HFFc6 (cell line): ENCODE results near the gene MAGI1. TPM values are rescaled to one million over a fixed set of nuclear protein-coding genes. Genes with fewer than 3 reads are reported as not detected.

Source experiments
- DNase-seq: peaks from one replicate; pipeline ENCODE4 v3.0.0-alpha.2; 2018
- H3K27ac Mint-ChIP-seq: 2 replicates; pipeline ENCODE4 v1.8.0; 2020; ENCODE audit warnings: mild to moderate bottlenecking, mixed read lengths
- H3K27me3 Mint-ChIP-seq: 2 replicates; pipeline ENCODE4 v1.8.0; 2021; ENCODE audit warnings: mild to moderate bottlenecking, moderate library complexity, mixed read lengths; ENCODE audit not compliant: insufficient read depth
- H3K36me3 Mint-ChIP-seq: 2 replicates; pipeline ENCODE4 v1.8.0; 2021; ENCODE audit warnings: low read depth, mixed read lengths
- H3K4me1 Mint-ChIP-seq: 2 replicates; pipeline ENCODE4 v1.8.0; 2020; ENCODE audit warnings: low read depth, mixed read lengths
- H3K4me3 Mint-ChIP-seq: 2 replicates; pipeline ENCODE4 v1.8.0; 2020; ENCODE audit warnings: mild to moderate bottlenecking, moderate library complexity, mixed read lengths
- H3K9me3 Mint-ChIP-seq: 2 replicates; pipeline ENCODE4 v1.8.0; 2020; ENCODE audit warnings: mild to moderate bottlenecking, mixed read lengths
- CTCF ChIP-seq: fragments of 200-600 bp; sonication (generic); IDR thresholded peaks from 2 replicates; pipeline ENCODE4 v1.5.0; 2021; ENCODE audit warnings: antibody characterized with exemption, mild to moderate bottlenecking
- total RNA-seq, 6 experiments: library from RNA; stranded (reverse); fragmentation: NEBNext Ultra II Directional; extraction: Animal tissue kit (Norgen Biotek cat#: 25700); gene quantifications; 2 replicates in 1 of 6; 3 replicates in 5 of 6; pipeline ENCODE4 v1.2.3, GENCODE V29; 2021

MAGI1 gene
- total RNA-seq, 6 experiments from 2014 or later, result 21.1 to 30.5 (median 22.4) TPM

GRCh38 chr3:65687741-65688140 lies 351.0 kb downstream of the MAGI1 start:
- H3K4me3 Mint-ChIP-seq, result no peak overlapping the region
- peaks cover 18% of the 10 kb centered on the region for H3K4me1 Mint-ChIP-seq
- H3K36me3 Mint-ChIP-seq, result no peaks in the 10 kb centered on the region
- H3K9me3 Mint-ChIP-seq, result no peaks in the 10 kb centered on the region
- DNase-seq, result no peak
- no peak for TF ChIP-seq CTCF
- H3K27ac Mint-ChIP-seq, result no peak overlapping the region
- no peaks in the 10 kb centered on the region; the same call in 1 of the 2 replicates for H3K27me3 Mint-ChIP-seq

GRCh38 chr3:65685621-65686235 lies 353.0 kb downstream of the MAGI1 start:
- DNase-seq, result no peak
- Mint-ChIP-seq H3K9me3 (no peaks in the 10 kb centered on the region), H3K27ac (no peak overlapping the region), H3K4me3 (no peak overlapping the region), H3K4me1 (peaks cover 18% of the 10 kb centered on the region), H3K36me3 (no peaks in the 10 kb centered on the region), H3K27me3 (no peaks in the 10 kb centered on the region; the same call in 1 of the 2 replicates)
- TF ChIP-seq CTCF, result no peak

- Mint-ChIP-seq H3K27me3 (peaks cover 4% of the 10 kb centered on the region), H3K36me3 (no peaks in the 10 kb centered on the region), H3K4me3 (no peak overlapping the region), H3K27ac (no peak overlapping the region), H3K4me1 (peaks cover 8% of the 10 kb centered on the region; the same call in 1 of the 2 replicates), H3K9me3 (no peaks in the 10 kb centered on the region)
- no peak for DNase-seq
- TF ChIP-seq CTCF, result no peak
Measured at GRCh38 chr3:65678516-65678915, 360.2 kb downstream of the MAGI1 start.

- TF ChIP-seq CTCF, result no peak
- Mint-ChIP-seq H3K4me3 (no peak overlapping the region), H3K36me3 (no peaks in the 10 kb centered on the region), H3K27me3 (peaks cover 4% of the 10 kb centered on the region), H3K9me3 (no peaks in the 10 kb centered on the region), H3K4me1 (peaks cover 8% of the 10 kb centered on the region; the same call in 1 of the 2 replicates), H3K27ac (no peak overlapping the region)
- DNase-seq, result no peak
Measured at GRCh38 chr3:65677486-65678010, 361.2 kb downstream of the MAGI1 start.

GRCh38 chr3:65676580-65676979 lies 362.1 kb downstream of the MAGI1 start:
- no peak for TF ChIP-seq CTCF
- Mint-ChIP-seq H3K9me3 (no peaks in the 10 kb centered on the region), H3K4me1 (peaks cover 8% of the 10 kb centered on the region; the same call in 1 of the 2 replicates), H3K4me3 (no peak overlapping the region), H3K27ac (no peak overlapping the region), H3K36me3 (no peaks in the 10 kb centered on the region), H3K27me3 (peaks cover 4% of the 10 kb centered on the region)
- DNase-seq, result no peak
